ENCODE measurements around the gene USP16.

Gene USP16

DNA sequence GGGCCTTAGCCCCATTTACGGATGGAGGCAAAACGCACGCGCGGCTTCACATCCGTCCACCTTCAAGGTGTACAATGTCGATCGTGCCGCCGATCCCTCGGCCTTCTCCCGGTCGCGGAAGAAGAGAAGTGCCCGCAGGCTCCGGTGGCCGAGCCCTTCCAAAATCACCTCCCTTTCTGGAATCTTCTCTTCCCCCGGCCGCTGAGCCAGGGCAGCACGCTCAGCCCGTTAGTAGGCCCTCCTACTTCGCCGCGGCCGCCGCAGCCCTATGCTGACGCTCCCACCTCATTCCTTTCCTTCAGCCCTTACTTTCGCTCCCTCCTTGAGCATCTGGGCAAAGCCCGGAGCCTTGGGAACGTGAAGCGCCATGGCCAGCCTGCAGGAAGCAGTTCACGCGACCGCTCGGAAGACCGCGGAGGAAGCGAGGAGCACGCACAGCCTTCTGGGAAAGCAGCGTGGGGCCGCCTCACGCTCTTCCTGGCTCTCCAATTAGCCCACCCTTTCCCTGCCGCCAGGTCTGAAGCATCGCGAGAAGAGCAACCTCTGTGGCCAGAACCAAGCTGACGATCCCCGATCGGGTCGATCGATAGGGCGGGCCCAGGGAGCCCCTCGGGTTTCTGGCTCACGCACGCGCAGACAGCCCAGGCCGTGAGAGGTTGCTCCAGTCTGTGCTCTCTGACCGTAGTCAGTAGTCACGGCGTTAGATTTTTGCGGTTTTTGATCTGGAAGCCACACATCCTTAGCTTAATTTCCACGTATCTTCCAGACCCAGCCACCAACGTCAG, 48.9 kb downstream of the USP16 start, which contains the start of gene CCT8:
CCT8 (minus strand) TSS at position 427 of the 785 bp plus-strand sequence; CDS start at position 369, 58 bp downstream.
- TF ChIP-seq, protein P1, sequence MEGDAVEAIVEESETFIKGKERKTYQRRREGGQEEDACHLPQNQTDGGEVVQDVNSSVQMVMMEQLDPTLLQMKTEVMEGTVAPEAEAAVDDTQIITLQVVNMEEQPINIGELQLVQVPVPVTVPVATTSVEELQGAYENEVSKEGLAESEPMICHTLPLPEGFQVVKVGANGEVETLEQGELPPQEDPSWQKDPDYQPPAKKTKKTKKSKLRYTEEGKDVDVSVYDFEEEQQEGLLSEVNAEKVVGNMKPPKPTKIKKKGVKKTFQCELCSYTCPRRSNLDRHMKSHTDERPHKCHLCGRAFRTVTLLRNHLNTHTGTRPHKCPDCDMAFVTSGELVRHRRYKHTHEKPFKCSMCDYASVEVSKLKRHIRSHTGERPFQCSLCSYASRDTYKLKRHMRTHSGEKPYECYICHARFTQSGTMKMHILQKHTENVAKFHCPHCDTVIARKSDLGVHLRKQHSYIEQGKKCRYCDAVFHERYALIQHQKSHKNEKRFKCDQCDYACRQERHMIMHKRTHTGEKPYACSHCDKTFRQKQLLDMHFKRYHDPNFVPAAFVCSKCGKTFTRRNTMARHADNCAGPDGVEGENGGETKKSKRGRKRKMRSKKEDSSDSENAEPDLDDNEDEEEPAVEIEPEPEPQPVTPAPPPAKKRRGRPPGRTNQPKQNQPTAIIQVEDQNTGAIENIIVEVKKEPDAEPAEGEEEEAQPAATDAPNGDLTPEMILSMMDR (IDR thresholded peaks at IDR 0.05), result no peak

DNA sequence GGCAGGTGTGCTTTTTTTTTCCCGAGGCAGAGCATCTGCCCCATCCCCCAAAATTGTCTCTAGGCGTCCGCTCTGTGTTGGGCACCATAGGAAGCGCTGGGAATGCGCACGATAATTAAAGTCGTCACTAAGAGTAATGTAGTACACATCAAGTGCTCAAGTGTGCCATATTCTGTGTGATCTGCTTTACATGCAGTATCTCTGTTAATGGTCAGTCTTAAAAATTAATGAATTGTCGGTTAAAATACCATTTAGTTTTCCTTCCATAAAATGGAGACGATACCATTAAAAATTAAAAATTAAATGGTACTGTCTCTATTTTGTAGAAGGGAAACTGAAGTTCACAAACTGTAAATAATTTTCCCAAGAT, 49.5 kb downstream of the USP16 start:
- TF ChIP-seq, protein P1 (IDR thresholded peaks at IDR 0.05), result no peak

DNA sequence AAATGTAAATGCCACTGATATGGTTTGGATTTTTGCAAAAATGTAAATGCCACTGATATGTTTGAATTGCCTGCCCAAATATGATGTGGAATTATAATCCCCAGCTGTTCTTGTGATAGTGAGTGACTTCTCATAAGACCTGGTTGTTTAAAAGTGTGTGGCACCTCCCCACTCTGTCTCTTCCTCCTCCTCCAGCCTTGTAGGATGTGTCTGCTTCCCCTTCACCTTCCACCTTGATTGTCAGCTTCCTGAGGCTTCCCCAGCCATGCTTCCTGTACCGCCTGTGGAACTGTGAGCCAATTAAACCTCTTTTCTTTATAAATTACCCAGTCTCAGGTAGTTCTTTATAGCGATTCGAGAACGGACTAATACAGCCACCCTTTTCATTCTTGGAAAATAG, 50.3 kb downstream of the USP16 start:
- TF ChIP-seq, protein P1 (IDR thresholded peaks at IDR 0.05), result no peak

DNA sequence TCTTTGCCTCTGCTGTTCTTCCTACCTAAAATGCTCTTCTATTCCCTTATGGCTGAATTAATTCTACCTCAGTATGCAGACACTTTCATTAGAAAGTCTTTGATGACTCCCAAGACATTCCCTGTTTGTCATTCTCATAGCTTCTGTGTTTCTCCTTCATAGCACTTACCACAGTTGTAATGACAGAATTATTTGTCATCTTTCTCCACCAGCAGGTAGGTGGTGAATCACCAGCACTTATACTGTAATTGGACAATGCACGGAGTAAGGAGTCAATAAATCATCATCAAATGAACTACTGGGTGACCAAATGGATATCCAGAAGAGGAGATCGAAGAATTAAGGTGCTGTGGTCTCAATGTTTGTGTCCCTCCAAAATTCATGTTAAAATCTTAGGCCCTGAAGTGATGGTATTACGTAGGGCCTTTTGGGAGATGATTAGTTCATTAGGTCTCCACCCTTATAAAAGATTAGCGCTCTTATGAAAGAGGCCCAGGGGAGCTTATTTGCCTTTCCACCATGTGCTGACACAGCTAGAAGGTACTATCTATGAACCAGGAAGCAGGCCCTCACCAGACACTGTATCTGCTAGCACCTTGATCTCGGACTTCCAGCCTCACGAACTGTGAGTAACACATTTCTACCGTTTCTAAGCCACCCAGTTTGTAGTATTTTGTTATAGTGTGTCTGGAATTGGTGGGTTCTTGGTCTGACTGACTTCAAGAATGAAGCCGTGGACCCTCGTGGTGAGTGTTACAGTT, 51.4 kb downstream of the USP16 start:
- TF ChIP-seq, protein P1 (IDR thresholded peaks at IDR 0.05), result no peak

DNA sequence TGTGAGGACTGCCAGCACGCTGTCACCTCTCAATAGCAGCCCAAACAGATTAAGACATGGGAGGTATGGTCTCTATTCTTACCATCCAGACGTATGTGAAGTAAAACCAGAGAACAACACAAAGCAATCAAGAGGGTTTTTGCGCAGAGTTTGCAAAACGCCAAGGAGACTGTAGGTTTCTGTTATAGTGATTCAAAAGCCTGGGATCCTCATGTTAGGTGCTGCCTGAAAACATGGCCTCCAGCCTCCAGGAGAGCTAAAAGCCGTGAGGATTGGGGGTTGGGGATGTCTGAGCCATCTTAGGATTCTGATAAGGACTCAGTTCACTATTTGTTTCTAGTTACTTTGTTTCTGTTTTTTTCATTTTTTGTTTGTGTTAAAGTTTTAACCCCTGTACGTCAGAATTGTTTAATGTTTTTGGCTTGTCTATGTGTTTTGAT, 53.2 kb downstream of the USP16 start:
- TF ChIP-seq, protein P1 (IDR thresholded peaks at IDR 0.05), result no peak

DNA sequence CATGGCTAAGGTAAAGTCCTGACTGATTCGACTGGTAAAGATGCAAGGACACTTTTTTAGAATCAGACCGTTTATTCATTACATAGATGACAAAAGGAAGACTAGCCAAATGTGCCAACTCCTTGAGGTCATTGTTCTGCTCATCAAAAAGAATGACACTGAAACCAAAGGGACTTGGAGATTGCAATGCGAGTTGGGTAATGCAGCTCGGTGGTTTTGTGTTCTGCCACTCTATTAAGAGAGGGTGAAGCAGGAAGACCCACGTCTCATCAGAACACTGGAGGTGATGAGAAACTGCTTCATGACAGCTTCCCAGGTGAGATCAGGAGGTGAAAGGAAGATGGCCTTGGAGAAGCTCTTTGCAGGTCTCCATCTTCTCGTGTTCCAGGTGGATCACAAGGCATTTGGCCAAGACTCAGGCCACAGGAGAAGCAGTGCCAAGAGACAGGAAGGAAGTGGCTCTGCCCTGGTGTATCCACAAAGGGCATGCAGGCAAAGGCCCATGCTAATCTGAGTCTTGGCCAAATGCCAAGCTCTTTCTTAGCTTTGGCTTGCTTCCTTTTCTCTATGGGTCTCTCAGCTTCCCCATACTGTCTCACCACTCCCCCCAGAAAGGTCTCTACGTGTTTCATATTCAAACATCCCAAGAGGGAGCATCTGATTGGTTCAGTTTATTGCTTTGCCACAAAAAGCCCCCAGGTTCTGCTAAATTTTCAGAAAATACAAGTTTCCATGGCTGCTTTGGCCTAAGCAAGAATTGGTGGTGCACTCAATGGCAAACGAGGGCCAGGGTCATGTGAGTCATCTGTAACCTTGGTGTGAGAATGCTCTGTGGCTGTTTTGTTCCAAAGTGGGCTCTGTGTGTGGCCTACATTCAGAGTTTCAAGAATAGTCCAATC, 54.6 kb downstream of the USP16 start:
- TF ChIP-seq, protein P1 (IDR thresholded peaks at IDR 0.05), result no peak

DNA sequence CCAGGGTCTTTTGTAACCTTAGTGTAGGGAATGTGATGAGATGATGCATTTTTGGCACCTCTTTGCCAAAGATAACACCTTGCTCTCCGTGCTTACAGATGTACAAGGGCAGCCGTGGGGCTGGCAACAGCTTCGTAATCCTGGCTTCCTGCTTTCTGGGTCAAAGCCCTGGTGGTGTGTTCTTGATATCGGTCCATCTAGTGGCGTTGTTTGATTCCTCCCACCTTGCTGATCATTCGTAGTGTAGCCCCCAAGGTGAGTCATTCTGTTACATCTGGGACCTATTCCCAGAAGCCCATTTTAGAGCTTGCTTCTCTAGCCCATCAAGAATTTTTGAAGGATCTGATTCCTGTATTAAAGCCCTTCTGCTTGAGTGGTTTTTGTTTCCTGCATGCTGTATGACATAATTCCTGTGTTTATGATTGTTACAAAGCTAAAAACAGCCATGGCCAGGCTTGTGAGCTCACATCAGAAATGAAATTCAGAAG, 56.0 kb downstream of the USP16 start:
- TF ChIP-seq, protein P1 (IDR thresholded peaks at IDR 0.05), result no peak

Measured in LNCAP (cell line).